OCI-LY1 (cell line): ENCODE data around the gene SAC3D1.

Source experiments
- H2AFZ ChIP-seq: fragments of 200-600 bp; sonication (generic), shearing (Covaris generic); 2 replicates; pipeline ENCODE4 v1.6.0; 2014; ENCODE audit warnings: antibody characterized with exemption, mild to moderate bottlenecking, low read length
- H3F3A ChIP-seq: fragments of 200-600 bp; sonication (generic), shearing (Covaris generic); 2 replicates; pipeline ENCODE4 v1.6.0; 2014; ENCODE audit warnings: mild to moderate bottlenecking, antibody characterized with exemption, low read length, moderate library complexity; ENCODE audit not compliant: insufficient read depth
- H3K27ac ChIP-seq: fragments of 200-600 bp; sonication (generic); 2 replicates; pipeline ENCODE4 v1.5.1; 2014; ENCODE audit warnings: low read length, mixed run types, mild to moderate bottlenecking, low read depth; ENCODE audit not compliant: poor library complexity, severe bottlenecking
- H3K27me3 ChIP-seq: fragments of 200-600 bp; sonication (generic); 2 replicates; pipeline ENCODE4 v1.6.0; 2014; ENCODE audit warnings: antibody characterized with exemption, mild to moderate bottlenecking, low read length, moderate library complexity; ENCODE audit not compliant: insufficient read depth
- H3K36me3 ChIP-seq: fragments of 200-600 bp; sonication (generic); 2 replicates; pipeline ENCODE4 v1.6.1; 2014; ENCODE audit warnings: mild to moderate bottlenecking, antibody characterized with exemption, low read length, moderate library complexity, mixed read lengths; ENCODE audit not compliant: insufficient read depth
- H3K4me1 ChIP-seq: fragments of 200-600 bp; sonication (generic); 2 replicates; pipeline ENCODE4 v1.5.1; 2014; ENCODE audit warnings: mild to moderate bottlenecking, low read length, moderate library complexity; ENCODE audit not compliant: insufficient read depth, severe bottlenecking
- H3K4me2 ChIP-seq: fragments of 200-600 bp; sonication (generic), shearing (Covaris generic); 2 replicates; pipeline ENCODE4 v1.6.1; 2014; ENCODE audit warnings: low read length
- H3K4me3 ChIP-seq: fragments of 200-600 bp; sonication (generic); 2 replicates; pipeline ENCODE4 v1.5.1; 2014; ENCODE audit warnings: low read length, low read depth, mild to moderate bottlenecking, mixed read lengths; ENCODE audit not compliant: poor library complexity, severe bottlenecking
- H3K79me2 ChIP-seq: fragments of 200-600 bp; shearing (Covaris generic); 2 replicates; pipeline ENCODE4 v1.6.1; 2016; ENCODE audit warnings: mixed run types, low read length, mixed read lengths; ENCODE audit not compliant: insufficient read depth
- H3K9ac ChIP-seq: fragments of 200-600 bp; sonication (generic), shearing (Covaris generic); 2 replicates; pipeline ENCODE4 v1.6.1; 2014; ENCODE audit warnings: mild to moderate bottlenecking, low read length, mixed read lengths
- H3K9me2 ChIP-seq: fragments of 200-600 bp; sonication (generic), shearing (Covaris generic); 2 replicates; pipeline ENCODE4 v1.6.1; 2014; ENCODE audit warnings: low read depth, mild to moderate bottlenecking, low read length, mixed read lengths
- H3K9me3 ChIP-seq: fragments of 200-600 bp; shearing (Covaris generic); 2 replicates; pipeline ENCODE4 v1.6.1; 2014; ENCODE audit warnings: low read length, mixed read lengths
- H4K20me1 ChIP-seq: fragments of 200-600 bp; sonication (generic), shearing (Covaris generic); 2 replicates; pipeline ENCODE4 v1.6.0; 2016; ENCODE audit warnings: mild to moderate bottlenecking, low read length; ENCODE audit not compliant: insufficient read depth
- CTCF ChIP-seq: fragments of 200-600 bp; sonication (generic), shearing (Covaris generic); IDR thresholded peaks from 2 replicates; pipeline ENCODE4 v1.5.1; 2017; ENCODE audit warnings: mild to moderate bottlenecking, antibody characterized with exemption, low read length, moderate library complexity, mixed read lengths
- EZH2 ChIP-seq: fragments of 200-600 bp; sonication (generic), shearing (Covaris generic); IDR thresholded peaks from 2 replicates; pipeline ENCODE4 v1.8.0; 2017; ENCODE audit warnings: borderline replicate concordance, mixed run types, mild to moderate bottlenecking, antibody characterized with exemption, low read length, moderate library complexity, mixed read lengths

Gene SAC3D1

DNA sequence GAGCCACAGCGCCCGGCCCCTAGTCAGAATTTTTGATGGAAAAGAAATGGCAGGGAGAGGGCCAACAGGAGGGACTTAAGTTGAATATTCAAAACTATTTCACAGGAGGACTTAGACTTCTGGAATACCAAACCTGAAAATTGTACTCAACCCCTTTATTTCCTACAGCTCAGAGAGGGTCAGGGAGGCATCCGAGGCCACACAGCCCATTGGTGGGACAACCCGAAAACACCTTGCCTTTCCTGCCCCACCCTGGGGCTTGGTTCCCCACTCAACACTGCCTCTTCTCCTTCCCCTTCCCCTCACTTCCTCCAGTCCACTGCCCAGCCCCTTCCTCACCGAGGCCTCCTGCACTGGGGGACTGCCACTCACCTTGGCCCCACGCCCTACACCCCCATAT is 16.0 kb downstream of the SAC3D1 start:
- Histone ChIP-seq H3K4me1 (peaks cover 23% of the 10 kb centered on the region), H3K4me2 (no peak overlapping the region), H3K27me3 (no peaks in the 10 kb centered on the region), H2AFZ (no peak overlapping the region), H4K20me1 (no peaks in the 10 kb centered on the region), H3K4me3 (no peak overlapping the region), H3K79me2 (no peaks in the 10 kb centered on the region), H3K36me3 (no peaks in the 10 kb centered on the region), H3K27ac (no peak overlapping the region), H3F3A (no peaks in the 10 kb centered on the region), H3K9me2 (no peaks in the 10 kb centered on the region), H3K9me3 (no peaks in the 10 kb centered on the region), H3K9ac (no peak overlapping the region)
- TF ChIP-seq EZH2 (no peak), CTCF (no peak)

DNA sequence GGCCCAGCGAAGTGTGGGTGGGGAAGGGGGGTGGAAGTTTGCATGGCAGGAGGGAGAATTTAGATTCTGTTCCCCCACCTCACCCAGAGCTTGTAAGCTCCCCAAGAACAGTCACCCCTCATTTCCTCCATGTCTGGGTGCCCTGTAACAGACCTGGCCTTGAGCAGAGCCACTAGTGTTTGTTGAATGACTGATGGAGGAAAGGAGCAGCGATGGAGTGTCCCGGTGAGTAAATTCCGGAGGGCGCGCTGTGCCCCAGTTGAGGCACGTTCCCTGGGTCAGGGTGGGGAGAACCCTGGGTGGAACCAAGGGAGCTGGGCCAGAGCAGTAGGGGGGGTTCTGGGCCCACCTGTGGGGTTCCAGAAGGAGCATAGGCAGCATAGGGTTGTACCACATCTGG is 16.5 kb downstream of the SAC3D1 start:
- Histone ChIP-seq H3K27me3 (no peaks in the 10 kb centered on the region), H2AFZ (no peak overlapping the region), H3K36me3 (no peaks in the 10 kb centered on the region), H3K9me2 (no peaks in the 10 kb centered on the region), H3K9me3 (no peaks in the 10 kb centered on the region), H3K4me3 (no peak overlapping the region), H3K9ac (no peak overlapping the region), H3K4me1 (peaks cover 23% of the 10 kb centered on the region), H3K79me2 (no peaks in the 10 kb centered on the region), H3K27ac (no peak overlapping the region), H3F3A (no peaks in the 10 kb centered on the region), H4K20me1 (no peaks in the 10 kb centered on the region), H3K4me2 (no peak overlapping the region)
- no peak for TF ChIP-seq CTCF
- no peak for TF ChIP-seq EZH2

DNA sequence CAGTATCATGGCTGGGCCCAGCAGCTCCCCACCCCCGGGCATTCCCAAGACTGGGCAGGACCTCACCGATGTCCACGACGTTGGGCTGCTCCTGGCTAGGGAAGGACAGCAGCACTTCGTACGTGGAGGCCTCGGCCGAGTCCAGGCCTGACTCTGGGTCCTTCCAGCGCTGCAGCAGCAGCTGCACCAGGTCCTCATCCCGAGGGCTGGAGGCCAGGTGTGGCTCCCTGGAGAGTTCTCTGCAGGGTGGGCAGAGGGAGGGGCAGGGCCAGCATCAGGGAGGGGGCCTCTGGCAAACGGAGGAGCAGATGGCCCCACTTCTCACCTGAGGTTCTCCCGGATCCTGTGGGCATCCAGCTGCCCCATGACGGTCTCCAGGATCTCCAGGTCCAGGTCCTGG is 17.0 kb downstream of the SAC3D1 start:
- TF ChIP-seq EZH2 (no peak), CTCF (no peak)
- Histone ChIP-seq H3K4me2 (no peak overlapping the region), H3K9me2 (no peaks in the 10 kb centered on the region), H3K9me3 (no peaks in the 10 kb centered on the region), H2AFZ (no peak overlapping the region), H3K79me2 (no peaks in the 10 kb centered on the region), H3K27me3 (no peaks in the 10 kb centered on the region), H4K20me1 (no peaks in the 10 kb centered on the region), H3K4me3 (no peak overlapping the region), H3K9ac (no peak overlapping the region), H3K27ac (no peak overlapping the region), H3K4me1 (peaks cover 22% of the 10 kb centered on the region), H3F3A (no peaks in the 10 kb centered on the region), H3K36me3 (no peaks in the 10 kb centered on the region)
